HG02885 (cell line): Measurements from ENCODE around the gene TRAF1.

ENCODE experiments used
- ATAC-seq: cut with Tn5 transposase; IDR thresholded peaks from one replicate; pipeline ENCODE4 v1.9.1; 2021; ENCODE audit warnings: mild to moderate bottlenecking; ENCODE audit not compliant: unreplicated experiment, poor library complexity

TRAF1 gene

GRCh38 chr9:120874226-120875194 lies 52.1 kb downstream of the TRAF1 start:
- ATAC-seq: no peak

- ATAC-seq: no peak
These were observed 53.1 kb downstream of the TRAF1 start for GRCh38 chr9:120873512-120873911.

- ATAC-seq: no peak
These were observed 53.6 kb downstream of the TRAF1 start for GRCh38 chr9:120872791-120873502.

GRCh38 chr9:120870206-120870605 lies 56.4 kb downstream of the TRAF1 start:
- no peak for ATAC-seq

GRCh38 chr9:120869726-120870125 lies 56.9 kb downstream of the TRAF1 start:
- ATAC-seq: no peak

GRCh38 chr9:120869360-120869687 lies 57.3 kb downstream of the TRAF1 start:
- ATAC-seq: no peak

- peak; percentile 94 for ATAC-seq
These were observed 57.8 kb downstream of the TRAF1 start for GRCh38 chr9:120868676-120869359.

- ATAC-seq: no peak
These were observed 58.3 kb downstream of the TRAF1 start for GRCh38 chr9:120868339-120868675.

- no peak for ATAC-seq
These were observed 58.8 kb downstream of the TRAF1 start for GRCh38 chr9:120867676-120868338.

GRCh38 chr9:120866651-120867050 lies 59.9 kb downstream of the TRAF1 start:
- ATAC-seq: no peak

- no peak for ATAC-seq
These were observed 60.8 kb downstream of the TRAF1 start for GRCh38 chr9:120865809-120866208.

- ATAC-seq: no peak
These were observed 61.4 kb downstream of the TRAF1 start for GRCh38 chr9:120865176-120865575.

GRCh38 chr9:120864719-120865118 lies 61.9 kb downstream of the TRAF1 start:
- ATAC-seq: no peak

- no peak for ATAC-seq
These were observed 62.8 kb downstream of the TRAF1 start for GRCh38 chr9:120863833-120864232.

- ATAC-seq: no peak
These were observed 64.1 kb downstream of the TRAF1 start for GRCh38 chr9:120862452-120862851.

- no peak for ATAC-seq
These were observed 64.7 kb downstream of the TRAF1 start for GRCh38 chr9:120861935-120862334.

GRCh38 chr9:120860083-120860482 lies 66.5 kb downstream of the TRAF1 start:
- no peak for ATAC-seq

GRCh38 chr9:120859361-120859760 lies 67.2 kb downstream of the TRAF1 start:
- no peak for ATAC-seq

GRCh38 chr9:120857902-120858301 lies 68.7 kb downstream of the TRAF1 start:
- no peak for ATAC-seq

- ATAC-seq: no peak
These were observed 69.1 kb downstream of the TRAF1 start for GRCh38 chr9:120857481-120857880.

GRCh38 chr9:120856700-120857099 lies 69.9 kb downstream of the TRAF1 start:
- no peak for ATAC-seq
